ENCODE measurements around the gene SMCO2. TPM values are rescaled to one million over a fixed set of nuclear protein-coding genes. Genes with fewer than 3 reads are reported as not detected.

Gene SMCO2
- total and polyA plus RNA-seq, 9 donors, result 0.16 TPM; not detected in 8

GRCh38 chr12:27549236-27549800 is 102.8 kb downstream of the SMCO2 start:
- H3K36me3 ChIP-seq (ENCODE audit: control insufficient read depth, insufficient read depth, low read length), result no peaks in the 10 kb centered on the region
- H3K9me3 ChIP-seq (replicated peaks; ENCODE audit: control insufficient read depth, low read depth, low read length), result no peaks in the 10 kb centered on the region
- WGBS (ENCODE audit: insufficient coverage), result no CpG with 5 or more reads among the region's 8 CpGs
- H3K27me3 ChIP-seq (ENCODE audit: control insufficient read depth, insufficient read depth, low read length), result no peaks in the 10 kb centered on the region
- H3K27ac ChIP-seq (ENCODE audit: low read length), result peak overlapping the region; percentile 66
- DNase-seq, result no peak
- peaks cover 54% of the 10 kb centered on the region for H3K4me1 ChIP-seq (ENCODE audit: control insufficient read depth, insufficient read depth, low read length)
- no peak overlapping the region for H3K4me3 ChIP-seq (ENCODE audit: low read length)

- no peak overlapping the region for H3K4me3 ChIP-seq (ENCODE audit: low read length)
- peaks cover 57% of the 10 kb centered on the region for H3K4me1 ChIP-seq (ENCODE audit: control insufficient read depth, insufficient read depth, low read length)
- peak overlapping the region; percentile 66 for H3K27ac ChIP-seq (ENCODE audit: low read length)
- 26% methylated on average over 6 of the region's 12 CpGs for WGBS (ENCODE audit: insufficient coverage)
- peak; percentile 92 for DNase-seq
- no peaks in the 10 kb centered on the region for H3K27me3 ChIP-seq (ENCODE audit: control insufficient read depth, insufficient read depth, low read length)
- no peaks in the 10 kb centered on the region for H3K9me3 ChIP-seq (replicated peaks; ENCODE audit: control insufficient read depth, low read depth, low read length)
- H3K36me3 ChIP-seq (ENCODE audit: control insufficient read depth, insufficient read depth, low read length), result no peaks in the 10 kb centered on the region
These were observed 103.5 kb downstream of the SMCO2 start for GRCh38 chr12:27549801-27550652.

- H3K27ac ChIP-seq (ENCODE audit: low read length), result no peak overlapping the region
These were observed 104.1 kb downstream of the SMCO2 start for GRCh38 chr12:27550653-27550975.

GRCh38 chr12:27551172-27551840 is 104.8 kb downstream of the SMCO2 start:
- Histone ChIP-seq H3K4me1 (ENCODE audit: control insufficient read depth, insufficient read depth, low read length) (peaks cover 49% of the 10 kb centered on the region), H3K36me3 (ENCODE audit: control insufficient read depth, insufficient read depth, low read length) (no peaks in the 10 kb centered on the region)
- no peak for DNase-seq

More at GRCh38 chr12:27550653-27550975, 104.1 kb downstream of the SMCO2 start:
- no peaks in the 10 kb centered on the region for H3K9me3 ChIP-seq (replicated peaks; ENCODE audit: control insufficient read depth, low read depth, low read length)
- no peak for DNase-seq
- H3K36me3 ChIP-seq (ENCODE audit: control insufficient read depth, insufficient read depth, low read length), result no peaks in the 10 kb centered on the region
- H3K4me1 ChIP-seq (ENCODE audit: control insufficient read depth, insufficient read depth, low read length), result peaks cover 53% of the 10 kb centered on the region
- no peaks in the 10 kb centered on the region for H3K27me3 ChIP-seq (ENCODE audit: control insufficient read depth, insufficient read depth, low read length)
- no CpG with 5 or more reads among the region's 4 CpGs for WGBS (ENCODE audit: insufficient coverage)
- H3K4me3 ChIP-seq (ENCODE audit: low read length), result no peak overlapping the region

More at GRCh38 chr12:27551172-27551840, 104.8 kb downstream of the SMCO2 start:
- Histone ChIP-seq H3K9me3 (replicated peaks; ENCODE audit: control insufficient read depth, low read depth, low read length) (no peaks in the 10 kb centered on the region), H3K4me3 (ENCODE audit: low read length) (no peak overlapping the region), H3K27ac (ENCODE audit: low read length) (peak overlapping the region; percentile 45), H3K27me3 (ENCODE audit: control insufficient read depth, insufficient read depth, low read length) (no peaks in the 10 kb centered on the region)
- 89% methylated on average over 3 of the region's 9 CpGs for WGBS (ENCODE audit: insufficient coverage)

Other genes with a start within 250 kb of the SMCO2 start
- gene STK38L, start 202.4 kb upstream of the SMCO2 start, total RNA-seq, result 19.6 TPM
- gene STK38L, start 202.4 kb upstream of the SMCO2 start, polyA plus RNA-seq (ENCODE audit: insufficient read depth in 1 of 8, insufficient read length in 8 of 8, low replicate concordance in 1 of 8), result 10 to 100 TPM; 12.8 to 25.0 (median 20.7) TPM
- gene BMAL2, start 113.9 kb upstream of the SMCO2 start, total RNA-seq, result 2.1 TPM
- 1 to 10 TPM in 7 of 8 donors, under 1 TPM in 1; 0.94 to 2.6 (median 1.5) TPM for gene BMAL2, start 113.9 kb upstream of the SMCO2 start, polyA plus RNA-seq (ENCODE audit: insufficient read depth in 1 of 8, insufficient read length in 8 of 8, low replicate concordance in 1 of 8)
- 41.9 TPM for gene PPFIBP1, start 77.5 kb downstream of the SMCO2 start, total RNA-seq
- 10 to 100 TPM; 24.1 to 51.4 (median 35.9) TPM for gene PPFIBP1, start 77.5 kb downstream of the SMCO2 start, polyA plus RNA-seq (ENCODE audit: insufficient read depth in 1 of 8, insufficient read length in 8 of 8, low replicate concordance in 1 of 8)
- 1.3 TPM for gene REP15, start 249.7 kb downstream of the SMCO2 start, total RNA-seq
- 1 to 10 TPM; 1.0 to 2.3 (median 1.6) TPM for gene REP15, start 249.7 kb downstream of the SMCO2 start, polyA plus RNA-seq (ENCODE audit: insufficient read depth in 1 of 8, insufficient read length in 8 of 8, low replicate concordance in 1 of 8)

Measured in muscle of leg (tissue), 11 donors.